HepG2 (cell line): ENCODE data around the gene TNN. TPM values are rescaled to one million over a fixed set of nuclear protein-coding genes. Genes with fewer than 3 reads are reported as not detected.

Source experiments
- ATAC-seq: fragments of 200-7000 bp; cut with Tn5 transposase; 3 replicates; pipeline ENCODE4 v1.9.1; 2020; ENCODE audit warnings: mild to moderate bottlenecking, moderate library complexity
- BruUV-seq: library from RNA; stranded (reverse); fragments of 400-500 nt; replicated peaks from 2 replicates; lab custom pipeline; 2021; lab: Mats Ljungman, UMichigan
- CTCF ChIA-PET: fragments of 300-600 bp; formaldehyde crosslinking; extraction: SDS; loops from one replicate; lab custom pipeline; 2021; ENCODE audit warnings: low total read pairs, inconsistent platforms, low intra/inter-chr PET ratio; lab: Yijun Ruan, JAX
- POLR2A ChIA-PET: fragments of 350-600 bp; sonication (Branson Sonifier 250); formaldehyde crosslinking; loops from one replicate; lab custom pipeline; 2020; ENCODE audit warnings: antibody characterized with exemption, inconsistent platforms; lab: Yijun Ruan, JAX
- DNase-seq: peaks from one replicate; pipeline ENCODE4 v3.0.0-alpha.2; 2015; ENCODE audit warnings: low spot score
- FAIRE-seq: peaks from 3 replicates; lab custom pipeline; 2011; peaks lifted over from hg19 to GRCh38; lab: Jason Lieb, UNC
- H2AFZ ChIP-seq: one replicate; pipeline ENCODE4 v1.6.1; 2011; ENCODE audit warnings: low read length, inconsistent platforms
- H3K27ac ChIP-seq: fragments of 300-600 bp; 3 replicates; pipeline ENCODE4 v1.8.0; 2011; ENCODE audit warnings: mixed run types, mild to moderate bottlenecking, mixed read lengths, low read length, inconsistent platforms; ENCODE audit not compliant: insufficient read depth; ENCODE audit errors: extremely low read length
- H3K27me3 ChIP-seq, 2 experiments: fragments of 200-600 bp in 1 of 2; 2 replicates in 1 of 2; 3 replicates in 1 of 2; pipeline versions ENCODE4 v1.6.0 to v1.8.0; 2011; ENCODE audit warnings: low read length in 2 of 2, mild to moderate bottlenecking in 2 of 2, moderate library complexity in 2 of 2, inconsistent platforms in 1 of 2; ENCODE audit not compliant: insufficient read depth in 2 of 2, control insufficient read depth in 1 of 2
- H3K36me3 ChIP-seq, 2 experiments: fragments of 200-600 bp in 1 of 2; replicated peaks in 1 of 2; 2 replicates in 1 of 2; 3 replicates in 1 of 2; pipeline versions ENCODE4 v1.5.1 to v1.8.0; 2011; ENCODE audit warnings: low read length in 2 of 2, inconsistent platforms in 1 of 2; ENCODE audit not compliant: insufficient read depth in 2 of 2, control insufficient read depth in 1 of 2
- H3K4me1 ChIP-seq: 2 replicates; pipeline ENCODE4 v1.5.1; 2012; ENCODE audit warnings: low read length, inconsistent platforms; ENCODE audit not compliant: insufficient read depth
- H3K4me2 ChIP-seq: 2 replicates; pipeline ENCODE4 v1.6.0; 2011; ENCODE audit warnings: low read depth, low read length, inconsistent platforms
- H3K4me3 ChIP-seq, 3 experiments: fragments of 200-600 bp in 1 of 3; sonication (generic), shearing (Covaris generic) in 1 of 3; replicated peaks in 1 of 3; 2 replicates each; pipeline ENCODE4 v1.5.1; 2011 to 2016; ENCODE audit warnings: low read length in 3 of 3, inconsistent platforms in 2 of 3, low read depth in 2 of 3, mild to moderate bottlenecking in 2 of 3, control low read depth in 1 of 3, mixed read lengths in 1 of 3; ENCODE audit not compliant: insufficient read depth in 1 of 3
- H3K79me2 ChIP-seq: one replicate; pipeline ENCODE4 v1.6.1; 2011; ENCODE audit warnings: low read length, inconsistent platforms; ENCODE audit not compliant: insufficient read depth
- H3K9ac ChIP-seq: 2 replicates; pipeline ENCODE4 v1.6.0; 2011; ENCODE audit warnings: mild to moderate bottlenecking, low read depth, low read length, inconsistent platforms; ENCODE audit not compliant: insufficient read depth
- H3K9me3 ChIP-seq: 2 replicates; pipeline ENCODE4 v1.5.1; 2012; ENCODE audit warnings: mild to moderate bottlenecking, low read length
- H4K20me1 ChIP-seq: 2 replicates; pipeline ENCODE4 v1.6.0; 2011; ENCODE audit warnings: inconsistent platforms, mild to moderate bottlenecking, low read length, moderate library complexity; ENCODE audit not compliant: insufficient read depth
- CEBPG ChIP-seq: IDR thresholded peaks from 2 replicates; pipeline ENCODE4 v1.6.1; 2016
- CREM ChIP-seq, 2 experiments: sonication (generic) in 1 of 2; formaldehyde crosslinking in 1 of 2; IDR thresholded peaks; 2 replicates each; pipeline versions ENCODE4 v1.4.0 to v1.6.1; 2016 to 2020; ENCODE audit warnings: antibody characterized with exemption in 1 of 2, mild to moderate bottlenecking in 1 of 2, missing genetic modification reagents in 1 of 2
- FOXK2 ChIP-seq: fragments of 450-650 bp; IDR thresholded peaks from 2 replicates; pipeline ENCODE4 v1.6.1; 2016
- FOXP1 ChIP-seq, 2 experiments: fragments of 450-650 bp in 1 of 2; IDR thresholded peaks; 2 replicates each; pipeline ENCODE4 v1.6.1; 2017 to 2018; ENCODE audit warnings: antibody characterized with exemption in 1 of 2
- FOXP4 ChIP-seq: sonication (generic); formaldehyde crosslinking; IDR thresholded peaks from 2 replicates; pipeline ENCODE4 v1.4.0; 2020; ENCODE audit warnings: missing genetic modification reagents
- GTF2F1 ChIP-seq: fragments of 150-350 bp; IDR thresholded peaks from 2 replicates; pipeline ENCODE4 v1.6.1; 2014; ENCODE audit warnings: low read length
- KLF12 ChIP-seq: sonication (generic); formaldehyde crosslinking; IDR thresholded peaks from 2 replicates; pipeline ENCODE4 v1.4.0; 2020; ENCODE audit warnings: missing genetic modification reagents, borderline replicate concordance
- KMT2B ChIP-seq: IDR thresholded peaks from 2 replicates; pipeline ENCODE4 v1.6.1; 2016; ENCODE audit warnings: missing genetic modification reagents, missing compliant biosample characterization
- MLX ChIP-seq: IDR thresholded peaks from 2 replicates; pipeline ENCODE4 v1.6.1; 2016
- MXD1 ChIP-seq: sonication (generic); formaldehyde crosslinking; IDR thresholded peaks from 2 replicates; pipeline ENCODE4 v1.4.0; 2020; ENCODE audit warnings: mild to moderate bottlenecking, missing genetic modification reagents
- POLR2AphosphoS2 ChIP-seq: IDR thresholded peaks from 2 replicates; pipeline ENCODE4 v1.6.1; 2011; ENCODE audit warnings: low read depth, low read length, improper control_type of control experiment
- RFX3 ChIP-seq: IDR thresholded peaks from 2 replicates; pipeline ENCODE4 v1.6.1; 2016; ENCODE audit warnings: missing biosample characterization, missing genetic modification reagents
- SRSF4 ChIP-seq: fragments of 200-400 bp; formaldehyde crosslinking; IDR thresholded peaks from one replicate; pipeline ENCODE4 v1.6.1; 2018; ENCODE audit warnings: mild to moderate bottlenecking, low read depth, low read length, moderate library complexity; ENCODE audit not compliant: poor library complexity, severe bottlenecking
- SUZ12 ChIP-seq: fragments of 150-350 bp; IDR thresholded peaks from 2 replicates; pipeline ENCODE4 v1.6.1; 2014; ENCODE audit warnings: low read depth, low read length
- ZBED4 ChIP-seq: sonication (generic); formaldehyde crosslinking; IDR thresholded peaks from 2 replicates; pipeline ENCODE4 v1.4.0; 2020; ENCODE audit warnings: missing genetic modification reagents, borderline replicate concordance
- ZNF138 ChIP-seq: sonication (generic); formaldehyde crosslinking; IDR thresholded peaks from 2 replicates; pipeline ENCODE4 v1.5.0; 2020; ENCODE audit warnings: mild to moderate bottlenecking, low read depth, missing genetic modification reagents
- ZNF44 ChIP-seq: sonication (generic); formaldehyde crosslinking; IDR thresholded peaks from 2 replicates; pipeline ENCODE4 v1.5.1; 2020; ENCODE audit warnings: mild to moderate bottlenecking, missing genetic modification reagents
- ZNF552 ChIP-seq: sonication (generic); formaldehyde crosslinking; IDR thresholded peaks from 2 replicates; pipeline ENCODE4 v1.9.0; 2022; ENCODE audit warnings: missing genetic modification reagents, mild to moderate bottlenecking, borderline replicate concordance
- WGBS: methylation state at CpG from one replicate; pipeline ENCODE4 v1.1.6; 2017; ENCODE audit warnings: low lambda C conversion rate; 5-methylcytosine and 5-hydroxymethylcytosine counted together
- in situ Hi-C: cut with HindIII; loops from 2 replicates; pipeline ENCODE4 v1.10.0; 2017; ENCODE audit warnings: low pct_unique_long_range_greater_than_20kb; ENCODE audit not compliant: extremely low pct_ligation_motif_present
- intact Hi-C: fragments of 100-400 bp; cut with micrococcal nuclease; formaldehyde crosslinking; loops from one replicate; pipeline ENCODE4 v1.10.0; 2022; ENCODE audit not compliant: unreplicated experiment
- polyA plus RNA-seq, 8 experiments: library from polyadenylated mRNA; depleted of rRNA in 3 of 8; stranded (reverse) in 7 of 8; unstranded in 1 of 8; fragments of >200 nt; fragmentation: Illumina TruSeq in 4 of 8; extraction: Trizol in 4 of 8; gene quantifications; 2 replicates each; pipeline versions ENCODE4 v1.2.1 to v1.2.3, GENCODE V29; 2011 to 2016; ENCODE audit warnings: low read depth in 4 of 8, missing spikeins in 1 of 8, mixed read lengths in 1 of 8; ENCODE audit not compliant: insufficient read depth in 1 of 8
- total RNA-seq, 5 experiments: library from RNA; depleted of rRNA; stranded (reverse); fragments of >200 nt; fragmentation: Illumina TruSeq; extraction: Trizol; gene quantifications; 2 replicates each; pipeline ENCODE4 v1.2.3, GENCODE V29; 2016; ENCODE audit warnings: low read depth in 1 of 5

TNN gene
- total and polyA plus RNA-seq, 2 of the 13 experiments (the other 11 are each of a cell fraction or from before 2014, with no cell fraction given), result not detected

- Histone ChIP-seq H3K27me3 (no peaks in the 10 kb centered on the region), H3K4me1 (no peaks in the 10 kb centered on the region), H3K4me3 (no peak overlapping the region), H3K9ac (no peak overlapping the region), H3K36me3 (no peaks in the 10 kb centered on the region), H3K79me2 (no peaks in the 10 kb centered on the region), H3K27ac (no peak overlapping the region), H3K4me2 (no peak overlapping the region), H4K20me1 (no peaks in the 10 kb centered on the region), H2AFZ (no peak overlapping the region), H3K9me3 (no peaks in the 10 kb centered on the region)
- TF ChIP-seq FOXP4 (CRISPR knock-in tag) (no peak), GTF2F1 (no peak), CREM (IDR thresholded peaks at IDR 0.05) (no peak), CREM (CRISPR knock-in tag; IDR thresholded peaks at IDR 0.05) (no peak), MXD1 (CRISPR knock-in tag) (no peak), ZNF138 (CRISPR knock-in tag) (no peak), RFX3 (CRISPR knock-in tag) (no peak), KLF12 (CRISPR knock-in tag) (no peak), SRSF4 (no peak), MLX (CRISPR knock-in tag) (no peak), KMT2B (CRISPR knock-in tag) (no peak), FOXP1 (IDR thresholded peaks at IDR 0.05) (no peak), FOXP1 (CRISPR knock-in tag; IDR thresholded peaks at IDR 0.05) (no peak), SUZ12 (no peak), ZNF552 (no peak), POLR2AphosphoS2 (no peak), FOXK2 (no peak), CEBPG (CRISPR knock-in tag) (no peak), ZNF44 (CRISPR knock-in tag) (no peak), ZBED4 (CRISPR knock-in tag) (no peak)
- intact Hi-C loops (no loop called here), in situ Hi-C loops (loop anchor here (25.0 kb wide), 3 partner anchors 724 to 1674 kb away; no protein-coding TSS in a partner anchor)
- BruUV-seq, result no TSS peak
- no peak for FAIRE-seq
- ChIA-PET CTCF (no interaction called here), POLR2A (no interaction called here)
- no peak for DNase-seq
- no peak for ATAC-seq
- WGBS, result 42% methylated on average over 4 of the region's 4 CpGs
Observed at GRCh38 chr1:175163702-175164101, 96.1 kb downstream of the TNN start.
